Naive thymus-derived CD8-positive, alpha-beta T cell (primary cell): ENCODE results near the gene RPA1. TPM values are rescaled to one million over a fixed set of nuclear protein-coding genes. Genes with fewer than 3 reads are reported as not detected.

Experiments
- ATAC-seq, 2 donors: fragments of 150-1000 bp; cut with Tn5 transposase in 1 of 2; sonication (Bioruptor Pico), chemical (Tn5 transposase) in 1 of 2; 1 replicate in 1 of 2; 2 replicates in 1 of 2; pipeline ENCODE4 v1.10.0; 2021; ENCODE audit warnings: mild to moderate bottlenecking in 2 of 2, moderate library complexity in 2 of 2
- POLR2A ChIA-PET: fragments of 350-600 bp; sonication (Branson Sonifier 250); formaldehyde crosslinking; loops from one replicate; lab custom pipeline; 2021; ENCODE audit warnings: antibody characterized with exemption; lab: Charles Lee
- DNase-seq, 10 donors: peaks; one replicate each; pipeline versions ENCODE4 v3.0.0 to v3.0.0-alpha.2; 2020 to 2022
- H3K27ac Mint-ChIP-seq, 10 donors: one replicate each; pipeline ENCODE4 v1.8.0; 2020 to 2022; ENCODE audit warnings: mild to moderate bottlenecking in 10 of 10, mixed read lengths in 10 of 10, moderate library complexity in 4 of 10, inconsistent platforms in 1 of 10
- H3K27me3 Mint-ChIP-seq, 5 donors: one replicate each; pipeline ENCODE4 v1.8.0; 2021 to 2022; ENCODE audit warnings: mixed read lengths in 5 of 5
- H3K36me3 Mint-ChIP-seq, 3 donors: one replicate each; pipeline ENCODE4 v1.8.0; 2020 to 2022; ENCODE audit warnings: mixed read lengths in 3 of 3, mild to moderate bottlenecking in 2 of 3, inconsistent platforms in 1 of 3
- H3K4me1 Mint-ChIP-seq, 4 donors: one replicate each; pipeline ENCODE4 v1.8.0; 2021 to 2022; ENCODE audit warnings: mixed read lengths in 4 of 4
- H3K4me3 Mint-ChIP-seq, 10 donors: one replicate each; pipeline ENCODE4 v1.8.0; 2020 to 2022; ENCODE audit warnings: mild to moderate bottlenecking in 10 of 10, mixed read lengths in 10 of 10, moderate library complexity in 6 of 10, inconsistent platforms in 1 of 10
- H3K9me3 Mint-ChIP-seq, 9 donors: one replicate each; pipeline ENCODE4 v1.8.0; 2020 to 2022; ENCODE audit warnings: mixed read lengths in 9 of 9, mild to moderate bottlenecking in 3 of 9, inconsistent platforms in 1 of 9, moderate library complexity in 1 of 9
- polyA plus RNA-seq, 3 donors: library from polyadenylated mRNA; unstranded; fragments of 300-500 nt; fragmentation: Illumina TruSeq; gene quantifications; one replicate each; pipeline ENCODE4 v1.2.3, GENCODE V29; 2021
- total RNA-seq, 8 experiments: library from RNA in 2 of 8; stranded (reverse) in 2 of 8; gene quantifications; one replicate each; pipeline ENCODE4 v1.2.3 and lab custom pipeline; 2021 to 2026

The RPA1 gene
- total and polyA plus RNA-seq, 5 experiments from 2014 or later: 79.4 to 105 (median 89.7) TPM

- peak overlapping the region in 2 of 10 donors; percentile 40 to 71 for H3K27ac Mint-ChIP-seq
- POLR2A ChIA-PET: no interaction called here
- no peaks in the 10 kb centered on the region for H3K27me3 Mint-ChIP-seq
- DNase-seq (no peak), ATAC-seq (no peak)
- no peaks in the 10 kb centered on the region for H3K9me3 Mint-ChIP-seq
- peaks cover 0 to 46% (median 6%) of the 10 kb centered on the region in 3 donors for H3K36me3 Mint-ChIP-seq
- H3K4me1 Mint-ChIP-seq: peaks cover 0 to under 1% (median 0%) of the 10 kb centered on the region in 4 donors
- H3K4me3 Mint-ChIP-seq: no peak overlapping the region
Observed at GRCh38 chr17:1861391-1862010, 31.7 kb downstream of the RPA1 start.

GRCh38 chr17:1865252-1866037 lies 35.6 kb downstream of the RPA1 start:
- Mint-ChIP-seq H3K36me3 (peaks cover 0 to 37% (median 9%) of the 10 kb centered on the region in 3 donors), H3K4me1 (peaks cover 4 to 17% (median 13%) of the 10 kb centered on the region in 4 donors), H3K27ac (no peak overlapping the region), H3K27me3 (no peaks in the 10 kb centered on the region), H3K9me3 (no peaks in the 10 kb centered on the region), H3K4me3 (no peak overlapping the region)
- ATAC-seq: peak; percentile 60 to 63
- peak; percentile 18 to 74 (median 54) for DNase-seq
- POLR2A ChIA-PET: interaction anchor here (0.7 to 1.0 kb wide), 3 partner anchors 42 to 181 kb away, joined by 3 read pairs; partner anchors contain the start of gene PRPF8

- H3K27me3 Mint-ChIP-seq: no peaks in the 10 kb centered on the region
- no peak for ATAC-seq
- H3K27ac Mint-ChIP-seq: peak overlapping the region in 6 of 10 donors; percentile 11 to 84 (median 42)
- no peak for DNase-seq
- no peak overlapping the region for H3K4me3 Mint-ChIP-seq
- peaks cover 0 to 24% (median 3%) of the 10 kb centered on the region in 3 donors for H3K36me3 Mint-ChIP-seq
- H3K9me3 Mint-ChIP-seq: no peaks in the 10 kb centered on the region
- POLR2A ChIA-PET: interaction anchor here (0.6 kb wide), 1 partner anchor 145 kb away, joined by 5 read pairs; no protein-coding TSS in a partner anchor
- peaks cover 12 to 36% (median 29%) of the 10 kb centered on the region in 4 donors for H3K4me1 Mint-ChIP-seq
Observed at GRCh38 chr17:1867307-1867706, 37.5 kb downstream of the RPA1 start.

GRCh38 chr17:1868090-1868489 lies 38.3 kb downstream of the RPA1 start:
- Mint-ChIP-seq H3K27me3 (no peaks in the 10 kb centered on the region), H3K36me3 (peaks cover 0 to 23% (median 5%) of the 10 kb centered on the region in 3 donors), H3K4me1 (peaks cover 16 to 43% (median 36%) of the 10 kb centered on the region in 4 donors), H3K4me3 (no peak overlapping the region), H3K27ac (peak overlapping the region in 6 of 10 donors; percentile 20 to 90 (median 52)), H3K9me3 (no peaks in the 10 kb centered on the region)
- ATAC-seq: no peak
- POLR2A ChIA-PET: interaction anchor here (0.5 kb wide), 1 partner anchor 185 kb away, joined by 3 read pairs; no protein-coding TSS in a partner anchor
- no peak for DNase-seq

- DNase-seq (peak in 7 of 10 donors; percentile 22 to 85 (median 43)), ATAC-seq (peak; percentile 70 to 76)
- POLR2A ChIA-PET: interaction anchor here (1.0 to 3.1 kb wide), 6 partner anchors 41 to 154 kb away, joined by 3 to 11 read pairs (median 5); partner anchors contain the start of genes RPA1 and SMYD4
- peak overlapping the region; percentile 84 to 98 (median 94) for H3K27ac Mint-ChIP-seq
- H3K4me1 Mint-ChIP-seq: peaks cover 22 to 60% (median 46%) of the 10 kb centered on the region in 4 donors
- no peaks in the 10 kb centered on the region for H3K9me3 Mint-ChIP-seq
- H3K36me3 Mint-ChIP-seq: peaks cover 0 to 43% (median 16%) of the 10 kb centered on the region in 3 donors
- peak overlapping the region; percentile 46 to 91 (median 72) for H3K4me3 Mint-ChIP-seq
- no peaks in the 10 kb centered on the region for H3K27me3 Mint-ChIP-seq
Observed at GRCh38 chr17:1870592-1870991, 40.8 kb downstream of the RPA1 start.

- Mint-ChIP-seq H3K9me3 (no peaks in the 10 kb centered on the region), H3K4me1 (peaks cover 21 to 58% (median 45%) of the 10 kb centered on the region in 4 donors), H3K36me3 (peaks cover 0 to 52% (median 17%) of the 10 kb centered on the region in 3 donors), H3K27me3 (no peaks in the 10 kb centered on the region), H3K27ac (peak overlapping the region; percentile 84 to 98 (median 94)), H3K4me3 (peak overlapping the region; percentile 60 to 91 (median 74))
- ATAC-seq (peak; percentile 75 to 79), DNase-seq (peak in 8 of 10 donors; percentile 52 to 86 (median 66))
- POLR2A ChIA-PET: interaction anchor here (0.6 to 3.1 kb wide), 7 partner anchors 9 to 477 kb away, joined by 3 to 11 read pairs (median 6); partner anchors contain the start of genes RPA1 and SMYD4
Observed at GRCh38 chr17:1871756-1872155, 42.0 kb downstream of the RPA1 start.

GRCh38 chr17:1872254-1872653 lies 42.4 kb downstream of the RPA1 start:
- no peaks in the 10 kb centered on the region for H3K9me3 Mint-ChIP-seq
- no peaks in the 10 kb centered on the region for H3K27me3 Mint-ChIP-seq
- ATAC-seq: no peak
- DNase-seq: peak in 1 of 10 donors; percentile 7
- peak overlapping the region; percentile 60 to 91 (median 74) for H3K4me3 Mint-ChIP-seq
- peaks cover 21 to 58% (median 43%) of the 10 kb centered on the region in 4 donors for H3K4me1 Mint-ChIP-seq
- POLR2A ChIA-PET: interaction anchor here (0.6 to 1.7 kb wide), 7 partner anchors 8 to 478 kb away, joined by 3 to 8 read pairs (median 4); partner anchors contain the start of genes RPA1 and SMYD4
- peaks cover 0 to 52% (median 20%) of the 10 kb centered on the region in 3 donors for H3K36me3 Mint-ChIP-seq
- peak overlapping the region; percentile 84 to 98 (median 94) for H3K27ac Mint-ChIP-seq

- POLR2A ChIA-PET: no interaction called here
Observed at GRCh38 chr17:1872976-1873375, 43.2 kb downstream of the RPA1 start.

GRCh38 chr17:1873418-1873817 lies 43.6 kb downstream of the RPA1 start:
- Mint-ChIP-seq H3K27ac (peak overlapping the region; percentile 84 to 98 (median 94)), H3K4me1 (peaks cover 21 to 55% (median 45%) of the 10 kb centered on the region in 4 donors), H3K27me3 (no peaks in the 10 kb centered on the region), H3K4me3 (peak overlapping the region in 9 of 10 donors; percentile 15 to 83 (median 49)), H3K36me3 (peaks cover 0 to 56% (median 28%) of the 10 kb centered on the region in 3 donors), H3K9me3 (no peaks in the 10 kb centered on the region)
- POLR2A ChIA-PET: no interaction called here
- no peak for ATAC-seq
- DNase-seq: peak in 1 of 10 donors; percentile 24

More at GRCh38 chr17:1872976-1873375, 43.2 kb downstream of the RPA1 start:
- Mint-ChIP-seq H3K27me3 (no peaks in the 10 kb centered on the region), H3K9me3 (no peaks in the 10 kb centered on the region), H3K27ac (peak overlapping the region; percentile 84 to 98 (median 94)), H3K4me1 (peaks cover 21 to 55% (median 43%) of the 10 kb centered on the region in 4 donors), H3K4me3 (peak overlapping the region; percentile 15 to 83 (median 48)), H3K36me3 (peaks cover 0 to 54% (median 25%) of the 10 kb centered on the region in 3 donors)
- ATAC-seq (no peak), DNase-seq (no peak)

- ATAC-seq: no peak
- POLR2A ChIA-PET: no interaction called here
- peaks cover 16 to 42% (median 33%) of the 10 kb centered on the region in 4 donors for H3K4me1 Mint-ChIP-seq
- no peaks in the 10 kb centered on the region for H3K9me3 Mint-ChIP-seq
- no peak for DNase-seq
- peak overlapping the region in 1 of 10 donors; percentile 19 for H3K27ac Mint-ChIP-seq
- no peaks in the 10 kb centered on the region for H3K27me3 Mint-ChIP-seq
- H3K4me3 Mint-ChIP-seq: no peak overlapping the region
- H3K36me3 Mint-ChIP-seq: peaks cover 0 to 78% (median 37%) of the 10 kb centered on the region in 3 donors
Observed at GRCh38 chr17:1875597-1875996, 45.8 kb downstream of the RPA1 start.

GRCh38 chr17:1878419-1879121 lies 48.8 kb downstream of the RPA1 start:
- peak overlapping the region in 2 of 10 donors; percentile 43 to 72 for H3K27ac Mint-ChIP-seq
- H3K4me1 Mint-ChIP-seq: peaks cover 1 to 13% (median 7%) of the 10 kb centered on the region in 4 donors
- DNase-seq: no peak

More at GRCh38 chr17:1878419-1879121, 48.8 kb downstream of the RPA1 start:
- no peaks in the 10 kb centered on the region for H3K9me3 Mint-ChIP-seq
- H3K4me3 Mint-ChIP-seq: no peak overlapping the region
- H3K36me3 Mint-ChIP-seq: peaks cover 0 to 86% (median 31%) of the 10 kb centered on the region in 3 donors
- ATAC-seq: no peak
- POLR2A ChIA-PET: no interaction called here
- no peaks in the 10 kb centered on the region for H3K27me3 Mint-ChIP-seq
